WTC11 (cell line): ENCODE data around the gene FASN. TPM values are rescaled to one million over a fixed set of nuclear protein-coding genes. Genes with fewer than 3 reads are reported as not detected.

Experiments
- ESRRA ChIP-seq: sonication (generic); formaldehyde crosslinking; IDR thresholded peaks from 2 replicates; pipeline ENCODE4 v1.8.1; 2022; ENCODE audit warnings: mild to moderate bottlenecking, missing genetic modification reagents, borderline replicate concordance
- HMGA2 ChIP-seq: fragments of 250-450 bp; sonication (Bioruptor Pico); IDR thresholded peaks from 2 replicates; pipeline ENCODE4 v1.4.0; 2021; ENCODE audit warnings: mild to moderate bottlenecking, moderate library complexity
- KAT7 ChIP-seq: sonication (generic); formaldehyde crosslinking; IDR thresholded peaks from 2 replicates; pipeline ENCODE4 v1.8.1; 2023; ENCODE audit warnings: missing genetic modification reagents, mild to moderate bottlenecking, borderline replicate concordance
- MYBL2 ChIP-seq: sonication (generic); formaldehyde crosslinking; IDR thresholded peaks from 2 replicates; pipeline ENCODE4 v1.8.1; 2023; ENCODE audit warnings: mild to moderate bottlenecking, moderate library complexity, missing genetic modification reagents
- PRRX2 ChIP-seq: fragments of 250-450 bp; sonication (Bioruptor Pico); IDR thresholded peaks from 2 replicates; pipeline ENCODE4 v1.8.0; 2021; ENCODE audit warnings: mild to moderate bottlenecking
- SP1 ChIP-seq: sonication (generic); formaldehyde crosslinking; conservative IDR thresholded peaks from 2 replicates; pipeline ENCODE4 v1.8.1; 2022; ENCODE audit warnings: missing genetic modification reagents
- TP53 ChIP-seq: sonication (generic); formaldehyde crosslinking; IDR thresholded peaks from 2 replicates; pipeline ENCODE4 v1.8.1; 2023; ENCODE audit warnings: mild to moderate bottlenecking, missing genetic modification reagents
- ZNF219 ChIP-seq: sonication (generic); formaldehyde crosslinking; IDR thresholded peaks from 2 replicates; pipeline ENCODE4 v1.8.0; 2023; ENCODE audit warnings: missing genetic modification reagents, mild to moderate bottlenecking, borderline replicate concordance
- ZNF263 ChIP-seq: sonication (generic); formaldehyde crosslinking; IDR thresholded peaks from 2 replicates; pipeline ENCODE4 v1.8.1; 2022; ENCODE audit warnings: low read depth, mild to moderate bottlenecking, moderate library complexity, missing genetic modification reagents
- total RNA-seq: library from RNA; stranded (reverse); gene quantifications from 3 replicates; pipeline ENCODE4 v1.2.3, GENCODE V29; 2021
- TF ChIP-seq, protein P1 (sequence below): sonication (generic); formaldehyde crosslinking; IDR thresholded peaks from 2 replicates; pipeline ENCODE4 v1.8.1; 2023; ENCODE audit warnings: mild to moderate bottlenecking, moderate library complexity, missing genetic modification reagents
- TF ChIP-seq, protein P2 (sequence below): sonication (generic); formaldehyde crosslinking; IDR thresholded peaks from 2 replicates; pipeline ENCODE4 v1.8.0; 2022; ENCODE audit warnings: mild to moderate bottlenecking, missing genetic modification reagents
- TF ChIP-seq, protein P3 (sequence below): sonication (generic); formaldehyde crosslinking; IDR thresholded peaks from 2 replicates; pipeline ENCODE4 v1.8.1; 2023; ENCODE audit warnings: mild to moderate bottlenecking, missing genetic modification reagents
- TF ChIP-seq, protein P4 (sequence below): sonication (generic); formaldehyde crosslinking; IDR thresholded peaks from 2 replicates; pipeline ENCODE4 v1.8.0; 2022; ENCODE audit warnings: mild to moderate bottlenecking, missing genetic modification reagents
- TF ChIP-seq, protein P5 (sequence below): sonication (generic); formaldehyde crosslinking; IDR thresholded peaks from 2 replicates; pipeline ENCODE4 v1.8.1; 2022; ENCODE audit warnings: mild to moderate bottlenecking, moderate library complexity, missing genetic modification reagents
- TF ChIP-seq, protein P6 (sequence below): sonication (generic); formaldehyde crosslinking; IDR thresholded peaks from 2 replicates; pipeline ENCODE4 v1.8.1; 2023; ENCODE audit warnings: mild to moderate bottlenecking, missing genetic modification reagents, moderate library complexity
- TF ChIP-seq, protein P7 (sequence below): sonication (generic); formaldehyde crosslinking; conservative IDR thresholded peaks from 2 replicates; pipeline ENCODE4 v1.8.1; 2023; ENCODE audit warnings: mild to moderate bottlenecking, low read depth, missing genetic modification reagents, moderate library complexity

Gene FASN
- total RNA-seq, 1 experiment from 2014 or later: 742 TPM

DNA sequence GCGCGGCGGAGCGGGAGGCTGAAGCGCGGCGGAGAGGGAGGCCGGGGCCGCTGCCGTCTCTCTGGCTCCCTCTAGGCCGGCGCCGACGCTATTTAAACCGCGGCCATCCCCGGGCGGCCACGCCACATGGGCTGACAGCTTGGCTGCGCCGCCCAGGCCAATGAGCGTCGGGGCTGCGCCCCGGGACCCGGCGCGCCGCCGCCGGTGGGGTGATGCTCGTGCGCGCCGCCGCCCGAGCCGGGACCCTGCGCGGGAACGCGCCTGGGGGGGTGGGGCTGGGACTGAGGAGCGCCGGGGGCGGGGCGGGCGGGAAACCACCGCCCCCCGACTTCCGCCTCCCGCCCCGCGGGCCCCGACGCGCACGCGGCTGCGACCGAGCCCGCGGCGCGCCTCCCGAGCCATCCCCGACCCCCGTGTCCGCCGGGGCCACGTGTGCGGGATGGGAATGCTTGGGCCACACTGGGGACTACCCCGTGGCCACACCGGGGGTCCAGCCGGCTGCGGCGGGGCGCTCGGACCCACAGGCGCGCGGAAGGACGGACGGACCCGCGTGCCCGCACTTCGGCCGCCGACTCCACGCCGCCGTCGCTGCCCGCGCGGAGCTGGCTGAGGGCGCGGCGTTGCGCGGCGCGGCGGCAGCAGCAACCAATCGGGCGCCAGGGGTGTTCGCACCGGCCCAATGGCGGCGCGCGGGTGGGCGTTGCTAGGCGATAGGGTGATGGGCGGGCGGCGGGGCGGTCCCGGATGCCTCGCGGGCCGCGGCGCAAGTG, at the start of gene FASN (continued):
- TF ChIP-seq, protein P1, sequence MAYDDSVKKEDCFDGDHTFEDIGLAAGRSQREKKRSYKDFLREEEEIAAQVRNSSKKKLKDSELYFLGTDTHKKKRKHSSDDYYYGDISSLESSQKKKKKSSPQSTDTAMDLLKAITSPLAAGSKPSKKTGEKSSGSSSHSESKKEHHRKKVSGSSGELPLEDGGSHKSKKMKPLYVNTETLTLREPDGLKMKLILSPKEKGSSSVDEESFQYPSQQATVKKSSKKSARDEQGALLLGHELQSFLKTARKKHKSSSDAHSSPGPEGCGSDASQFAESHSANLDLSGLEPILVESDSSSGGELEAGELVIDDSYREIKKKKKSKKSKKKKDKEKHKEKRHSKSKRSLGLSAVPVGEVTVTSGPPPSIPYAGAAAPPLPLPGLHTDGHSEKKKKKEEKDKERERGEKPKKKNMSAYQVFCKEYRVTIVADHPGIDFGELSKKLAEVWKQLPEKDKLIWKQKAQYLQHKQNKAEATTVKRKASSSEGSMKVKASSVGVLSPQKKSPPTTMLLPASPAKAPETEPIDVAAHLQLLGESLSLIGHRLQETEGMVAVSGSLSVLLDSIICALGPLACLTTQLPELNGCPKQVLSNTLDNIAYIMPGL (CRISPR knock-in tag): peak; percentile 60; the same call in 1 of the 2 replicates
- TF ChIP-seq, protein P2, sequence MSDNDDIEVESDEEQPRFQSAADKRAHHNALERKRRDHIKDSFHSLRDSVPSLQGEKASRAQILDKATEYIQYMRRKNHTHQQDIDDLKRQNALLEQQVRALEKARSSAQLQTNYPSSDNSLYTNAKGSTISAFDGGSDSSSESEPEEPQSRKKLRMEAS (CRISPR knock-in tag): no peak; the same call in 1 of the 2 replicates
- TF ChIP-seq ESRRA (peak; percentile 30; the same call in 1 of the 2 replicates), KAT7 (CRISPR knock-in tag) (peak; percentile 50; the same call in 1 of the 2 replicates), PRRX2 (CRISPR knock-in tag) (no peak), TP53 (CRISPR knock-in tag) (peak; percentile 69; the same call in 1 of the 2 replicates), ZNF263 (CRISPR knock-in tag) (no peak), HMGA2 (CRISPR knock-in tag) (no peak), MYBL2 (no peak), SP1 (CRISPR knock-in tag) (peak; percentile 73; the same call in 1 of the 2 replicates), ZNF219 (no peak)
- TF ChIP-seq, protein P3, sequence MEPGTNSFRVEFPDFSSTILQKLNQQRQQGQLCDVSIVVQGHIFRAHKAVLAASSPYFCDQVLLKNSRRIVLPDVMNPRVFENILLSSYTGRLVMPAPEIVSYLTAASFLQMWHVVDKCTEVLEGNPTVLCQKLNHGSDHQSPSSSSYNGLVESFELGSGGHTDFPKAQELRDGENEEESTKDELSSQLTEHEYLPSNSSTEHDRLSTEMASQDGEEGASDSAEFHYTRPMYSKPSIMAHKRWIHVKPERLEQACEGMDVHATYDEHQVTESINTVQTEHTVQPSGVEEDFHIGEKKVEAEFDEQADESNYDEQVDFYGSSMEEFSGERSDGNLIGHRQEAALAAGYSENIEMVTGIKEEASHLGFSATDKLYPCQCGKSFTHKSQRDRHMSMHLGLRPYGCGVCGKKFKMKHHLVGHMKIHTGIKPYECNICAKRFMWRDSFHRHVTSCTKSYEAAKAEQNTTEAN: no peak
- TF ChIP-seq, protein P4, sequence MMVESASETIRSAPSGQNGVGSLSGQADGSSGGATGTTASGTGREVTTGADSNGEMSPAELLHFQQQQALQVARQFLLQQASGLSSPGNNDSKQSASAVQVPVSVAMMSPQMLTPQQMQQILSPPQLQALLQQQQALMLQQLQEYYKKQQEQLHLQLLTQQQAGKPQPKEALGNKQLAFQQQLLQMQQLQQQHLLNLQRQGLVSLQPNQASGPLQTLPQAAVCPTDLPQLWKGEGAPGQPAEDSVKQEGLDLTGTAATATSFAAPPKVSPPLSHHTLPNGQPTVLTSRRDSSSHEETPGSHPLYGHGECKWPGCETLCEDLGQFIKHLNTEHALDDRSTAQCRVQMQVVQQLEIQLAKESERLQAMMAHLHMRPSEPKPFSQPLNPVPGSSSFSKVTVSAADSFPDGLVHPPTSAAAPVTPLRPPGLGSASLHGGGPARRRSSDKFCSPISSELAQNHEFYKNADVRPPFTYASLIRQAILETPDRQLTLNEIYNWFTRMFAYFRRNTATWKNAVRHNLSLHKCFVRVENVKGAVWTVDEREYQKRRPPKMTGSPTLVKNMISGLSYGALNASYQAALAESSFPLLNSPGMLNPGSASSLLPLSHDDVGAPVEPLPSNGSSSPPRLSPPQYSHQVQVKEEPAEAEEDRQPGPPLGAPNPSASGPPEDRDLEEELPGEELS (CRISPR knock-in tag): peak; percentile 11; the same call in 1 of the 2 replicates
- TF ChIP-seq, protein P5, sequence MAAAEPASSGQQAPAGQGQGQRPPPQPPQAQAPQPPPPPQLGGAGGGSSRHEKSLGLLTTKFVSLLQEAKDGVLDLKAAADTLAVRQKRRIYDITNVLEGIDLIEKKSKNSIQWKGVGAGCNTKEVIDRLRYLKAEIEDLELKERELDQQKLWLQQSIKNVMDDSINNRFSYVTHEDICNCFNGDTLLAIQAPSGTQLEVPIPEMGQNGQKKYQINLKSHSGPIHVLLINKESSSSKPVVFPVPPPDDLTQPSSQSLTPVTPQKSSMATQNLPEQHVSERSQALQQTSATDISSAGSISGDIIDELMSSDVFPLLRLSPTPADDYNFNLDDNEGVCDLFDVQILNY: peak; percentile 88; the same call in 1 of the 2 replicates
- TF ChIP-seq, protein P6, sequence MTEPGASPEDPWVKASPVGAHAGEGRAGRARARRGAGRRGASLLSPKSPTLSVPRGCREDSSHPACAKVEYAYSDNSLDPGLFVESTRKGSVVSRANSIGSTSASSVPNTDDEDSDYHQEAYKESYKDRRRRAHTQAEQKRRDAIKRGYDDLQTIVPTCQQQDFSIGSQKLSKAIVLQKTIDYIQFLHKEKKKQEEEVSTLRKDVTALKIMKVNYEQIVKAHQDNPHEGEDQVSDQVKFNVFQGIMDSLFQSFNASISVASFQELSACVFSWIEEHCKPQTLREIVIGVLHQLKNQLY (CRISPR knock-in tag): no peak
- TF ChIP-seq, protein P7, sequence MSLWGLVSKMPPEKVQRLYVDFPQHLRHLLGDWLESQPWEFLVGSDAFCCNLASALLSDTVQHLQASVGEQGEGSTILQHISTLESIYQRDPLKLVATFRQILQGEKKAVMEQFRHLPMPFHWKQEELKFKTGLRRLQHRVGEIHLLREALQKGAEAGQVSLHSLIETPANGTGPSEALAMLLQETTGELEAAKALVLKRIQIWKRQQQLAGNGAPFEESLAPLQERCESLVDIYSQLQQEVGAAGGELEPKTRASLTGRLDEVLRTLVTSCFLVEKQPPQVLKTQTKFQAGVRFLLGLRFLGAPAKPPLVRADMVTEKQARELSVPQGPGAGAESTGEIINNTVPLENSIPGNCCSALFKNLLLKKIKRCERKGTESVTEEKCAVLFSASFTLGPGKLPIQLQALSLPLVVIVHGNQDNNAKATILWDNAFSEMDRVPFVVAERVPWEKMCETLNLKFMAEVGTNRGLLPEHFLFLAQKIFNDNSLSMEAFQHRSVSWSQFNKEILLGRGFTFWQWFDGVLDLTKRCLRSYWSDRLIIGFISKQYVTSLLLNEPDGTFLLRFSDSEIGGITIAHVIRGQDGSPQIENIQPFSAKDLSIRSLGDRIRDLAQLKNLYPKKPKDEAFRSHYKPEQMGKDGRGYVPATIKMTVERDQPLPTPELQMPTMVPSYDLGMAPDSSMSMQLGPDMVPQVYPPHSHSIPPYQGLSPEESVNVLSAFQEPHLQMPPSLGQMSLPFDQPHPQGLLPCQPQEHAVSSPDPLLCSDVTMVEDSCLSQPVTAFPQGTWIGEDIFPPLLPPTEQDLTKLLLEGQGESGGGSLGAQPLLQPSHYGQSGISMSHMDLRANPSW: no peak
